ENCODE data around the gene GALNTL6. TPM values are rescaled to one million over a fixed set of nuclear protein-coding genes. Genes with fewer than 3 reads are reported as not detected.

The GALNTL6 gene
- total and polyA plus RNA-seq, 9 of the 15 experiments (the other 6 are each of a cell fraction or from before 2014, with no cell fraction given), result 0.18 to 0.50 (median 0.29) TPM

- ATAC-seq (no peak), FAIRE-seq (no peak), DNase-seq (ENCODE audit: extremely low read depth in 1 of 4, low spot score in 3 of 4) (no peak)
- ChIA-PET CTCF (ENCODE audit: low intra/inter-chr PET ratio) (no interaction called here), POLR2A (no interaction called here)
- BruUV-seq (replicated peaks), result no TSS peak
- Histone ChIP-seq H3K9ac (ENCODE audit: insufficient read depth in 1 of 2, low read depth in 2 of 2, low read length in 2 of 2) (no peak overlapping the region), H3K9me1 (ENCODE audit: control insufficient read depth, insufficient read depth, low read length) (no peaks in the 10 kb centered on the region), H3K79me2 (ENCODE audit: control insufficient read depth, insufficient read depth, low read length) (no peaks in the 10 kb centered on the region), H3K27ac (ENCODE audit: extremely low read depth, low read depth, low read length) (no peak overlapping the region), H4K20me1 (replicated peaks; ENCODE audit: control insufficient read depth, insufficient read depth, low read length) (no peaks in the 10 kb centered on the region), H3K27me3 (ENCODE audit: control insufficient read depth in 2 of 2, insufficient read depth in 2 of 2, low read length in 2 of 2) (no peaks in the 10 kb centered on the region), H3K4me3 (no peak overlapping the region), H3K4me1 (replicated peaks in 1 of 2; ENCODE audit: control insufficient read depth in 2 of 2, insufficient read depth in 2 of 2, low read length in 2 of 2) (no peaks in the 10 kb centered on the region), H3K9me3 (replicated peaks; ENCODE audit: control insufficient read depth, insufficient read depth, low read depth, low read length) (no peaks in the 10 kb centered on the region; the same call in 1 of the 2 replicates), H2AFZ (ENCODE audit: low read depth, low read length) (no peak overlapping the region), H3K36me3 (ENCODE audit: control insufficient read depth, insufficient read depth, low read length) (no peaks in the 10 kb centered on the region), H3K4me2 (ENCODE audit: insufficient read depth, low read length) (no peak overlapping the region)
- intact Hi-C loops (cut with micrococcal nuclease), result no loop called here
- in situ Hi-C loops (cut with MboI), result no loop called here
- WGBS (ENCODE audit: insufficient coverage, low coverage, missing lambda C conversion rate), result 3% methylated on average over 3 of the region's 3 CpGs
- no peak for TF ChIP-seq STAG1 (CRISPR knock-in tag; IDR thresholded peaks at IDR 0.05; ENCODE audit: borderline replicate concordance)
- TF ChIP-seq SP2 (IDR thresholded peaks at IDR 0.05; ENCODE audit: extremely low read depth, low read depth, low read length, poor library complexity, severe bottlenecking), result no peak
- no peak for TF ChIP-seq ZMIZ1 (IDR thresholded peaks at IDR 0.05; ENCODE audit: low read depth in 2 of 2, low read length in 2 of 2)
- no peak for TF ChIP-seq CREB3L1 (IDR thresholded peaks at IDR 0.05; ENCODE audit: borderline replicate concordance, low read depth)
- TF ChIP-seq MYBL2 (IDR thresholded peaks at IDR 0.05; ENCODE audit: low read depth), result no peak
- TF ChIP-seq MYBL2 (CRISPR knock-in tag; IDR thresholded peaks at IDR 0.05; ENCODE audit: borderline replicate concordance), result no peak
- TF ChIP-seq TSC22D4 (tag; IDR thresholded peaks at IDR 0.05), result no peak
- TF ChIP-seq TOE1 (IDR thresholded peaks at IDR 0.05; ENCODE audit: borderline replicate concordance), result no peak
- TF ChIP-seq TOE1 (CRISPR knock-in tag; IDR thresholded peaks at IDR 0.05; ENCODE audit: borderline replicate concordance, low read depth), result no peak
- TF ChIP-seq NFATC3 (IDR thresholded peaks at IDR 0.05), result no peak
- TF ChIP-seq ARID2 (IDR thresholded peaks at IDR 0.05), result no peak
- no peak for TF ChIP-seq PRDM10 (IDR thresholded peaks at IDR 0.05; ENCODE audit: partially characterized antibody)
- no peak for TF ChIP-seq SRSF1 (IDR thresholded peaks at IDR 0.05; ENCODE audit: low read depth, low read length)
Measured at GRCh38 chr4:172009446-172010230, 196.4 kb downstream of the GALNTL6 start.

All from K562 (cell line).